ENCODE results near the gene RABGAP1L.
"Not testable (repeated sequence)": the region's sequence is repeated elsewhere in the genome, so short reads cannot be mapped to it uniquely, and the experiment has no call there.

The RABGAP1L gene

DNA sequence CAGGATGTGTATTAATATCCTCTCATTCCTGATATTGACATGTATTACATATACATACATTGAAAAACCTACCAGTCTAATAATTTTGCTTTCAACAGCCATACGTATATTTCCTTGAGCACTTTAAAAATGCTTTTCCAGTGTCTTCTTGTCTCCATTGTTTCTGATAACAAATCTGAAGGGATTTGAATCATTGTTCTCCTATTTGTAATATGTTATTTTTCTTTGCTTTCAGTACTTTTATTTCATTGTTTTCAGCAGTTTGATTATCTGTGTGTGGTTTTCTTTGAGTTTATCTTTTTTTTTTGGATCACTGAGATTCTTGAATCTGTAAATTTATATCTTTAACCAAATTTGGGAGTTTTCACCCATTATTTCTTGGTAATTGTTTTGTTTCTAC, 65.3 kb downstream of the RABGAP1L start:
- no peak overlapping the region for H3K27ac ChIP-seq
- TF ChIP-seq, protein P1, sequence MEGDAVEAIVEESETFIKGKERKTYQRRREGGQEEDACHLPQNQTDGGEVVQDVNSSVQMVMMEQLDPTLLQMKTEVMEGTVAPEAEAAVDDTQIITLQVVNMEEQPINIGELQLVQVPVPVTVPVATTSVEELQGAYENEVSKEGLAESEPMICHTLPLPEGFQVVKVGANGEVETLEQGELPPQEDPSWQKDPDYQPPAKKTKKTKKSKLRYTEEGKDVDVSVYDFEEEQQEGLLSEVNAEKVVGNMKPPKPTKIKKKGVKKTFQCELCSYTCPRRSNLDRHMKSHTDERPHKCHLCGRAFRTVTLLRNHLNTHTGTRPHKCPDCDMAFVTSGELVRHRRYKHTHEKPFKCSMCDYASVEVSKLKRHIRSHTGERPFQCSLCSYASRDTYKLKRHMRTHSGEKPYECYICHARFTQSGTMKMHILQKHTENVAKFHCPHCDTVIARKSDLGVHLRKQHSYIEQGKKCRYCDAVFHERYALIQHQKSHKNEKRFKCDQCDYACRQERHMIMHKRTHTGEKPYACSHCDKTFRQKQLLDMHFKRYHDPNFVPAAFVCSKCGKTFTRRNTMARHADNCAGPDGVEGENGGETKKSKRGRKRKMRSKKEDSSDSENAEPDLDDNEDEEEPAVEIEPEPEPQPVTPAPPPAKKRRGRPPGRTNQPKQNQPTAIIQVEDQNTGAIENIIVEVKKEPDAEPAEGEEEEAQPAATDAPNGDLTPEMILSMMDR (conservative IDR thresholded peaks at IDR 0.05; ENCODE audit: low read depth) = no peak
- POLR2A ChIA-PET (ENCODE audit: low non-redundant PET) = no interaction called here
- CTCF ChIA-PET = no interaction called here
- DNase-seq (ENCODE audit: low spot score) = no peak

DNA sequence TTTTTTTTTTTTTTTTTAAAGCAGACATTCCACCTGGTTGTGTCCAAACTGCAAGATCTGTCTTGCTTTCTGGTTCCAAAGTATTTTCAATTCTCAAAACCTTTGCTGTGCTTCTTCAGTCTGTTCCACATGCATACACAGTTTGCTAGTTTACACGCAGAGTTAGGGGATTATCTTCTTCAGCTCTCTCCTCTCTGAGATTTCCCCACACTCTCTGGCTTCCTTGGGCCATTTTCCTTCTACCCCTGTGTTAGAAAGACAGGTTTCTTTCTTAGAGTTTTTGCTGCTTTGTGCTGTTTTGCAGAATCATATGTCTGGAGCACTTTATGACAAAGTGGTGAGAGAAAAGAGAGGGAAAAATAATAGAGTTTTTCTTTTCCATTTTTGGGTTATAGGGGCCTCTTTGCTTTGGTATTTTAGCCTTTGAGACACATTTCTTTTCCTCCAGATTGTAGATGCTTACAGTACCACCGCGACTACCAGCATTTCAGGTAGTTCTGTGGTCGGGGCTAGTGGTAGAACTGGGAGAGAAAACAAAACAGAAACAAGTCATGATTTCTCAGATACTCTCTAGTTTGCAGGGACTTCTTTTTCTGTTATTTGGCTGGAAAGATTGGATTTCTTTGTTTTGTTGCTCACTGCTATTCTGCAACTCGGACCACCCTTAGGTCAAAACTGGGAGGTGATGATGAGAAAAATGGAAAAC, 66.3 kb downstream of the RABGAP1L start:
- DNase-seq (ENCODE audit: low spot score) = no peak
- POLR2A ChIA-PET (ENCODE audit: low non-redundant PET) = no interaction called here
- CTCF ChIA-PET = no interaction called here
- no peak overlapping the region for H3K27ac ChIP-seq
- TF ChIP-seq, protein P1 (conservative IDR thresholded peaks at IDR 0.05; ENCODE audit: low read depth) = no peak

DNA sequence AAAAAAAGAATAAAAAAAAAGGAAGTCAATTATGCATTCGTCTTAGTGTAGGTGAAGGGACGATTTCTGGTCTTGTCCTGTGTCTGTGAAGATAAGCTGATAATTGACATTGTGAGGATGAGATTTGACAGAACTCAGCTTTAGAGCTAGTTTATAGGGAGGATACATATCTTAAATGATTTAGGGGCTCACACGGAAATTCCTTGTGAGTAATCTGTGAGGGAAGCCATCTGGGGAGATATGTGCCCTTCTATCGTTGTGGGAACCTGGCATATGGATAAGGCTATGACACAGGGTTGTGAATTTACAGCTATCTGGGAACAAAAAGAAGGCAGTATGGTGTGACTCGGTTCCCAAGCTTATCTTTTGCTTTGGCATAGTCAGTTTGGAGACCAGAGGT, 71.1 kb downstream of the RABGAP1L start:
- TF ChIP-seq, protein P1 (conservative IDR thresholded peaks at IDR 0.05; ENCODE audit: low read depth) = no peak
- no peak for DNase-seq (ENCODE audit: low spot score)
- POLR2A ChIA-PET (ENCODE audit: low non-redundant PET) = no interaction called here
- no peak overlapping the region for H3K27ac ChIP-seq
- CTCF ChIA-PET = interaction anchor here (0.6 to 0.7 kb wide), 3 partner anchors 11 to 1252 kb away, joined by 3 read pairs; no protein-coding TSS in a partner anchor

DNA sequence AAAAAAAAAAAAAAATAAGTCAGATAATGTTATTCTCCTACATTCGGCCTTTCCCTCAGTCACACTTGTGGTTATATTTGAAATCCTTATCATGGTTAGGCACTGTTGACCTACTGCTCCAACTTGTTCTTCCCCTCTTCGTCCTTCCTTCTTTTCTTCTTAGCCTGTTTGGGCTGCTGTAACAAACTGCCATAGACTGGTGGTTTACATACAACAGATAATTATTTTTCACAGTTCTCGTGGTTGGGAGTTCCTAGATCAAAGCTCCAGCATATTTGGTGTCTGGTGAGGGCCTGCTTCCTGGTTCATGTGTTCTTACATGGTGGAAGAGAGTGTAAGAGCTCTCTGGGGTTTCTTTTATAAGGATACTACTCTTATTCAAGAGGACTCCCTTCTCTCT, 73.4 kb downstream of the RABGAP1L start:
- TF ChIP-seq, protein P1 (conservative IDR thresholded peaks at IDR 0.05; ENCODE audit: low read depth) = no peak
- CTCF ChIA-PET = no interaction called here
- DNase-seq (ENCODE audit: low spot score) = no peak
- H3K27ac ChIP-seq = no peak overlapping the region
- POLR2A ChIA-PET (ENCODE audit: low non-redundant PET) = no interaction called here

DNA sequence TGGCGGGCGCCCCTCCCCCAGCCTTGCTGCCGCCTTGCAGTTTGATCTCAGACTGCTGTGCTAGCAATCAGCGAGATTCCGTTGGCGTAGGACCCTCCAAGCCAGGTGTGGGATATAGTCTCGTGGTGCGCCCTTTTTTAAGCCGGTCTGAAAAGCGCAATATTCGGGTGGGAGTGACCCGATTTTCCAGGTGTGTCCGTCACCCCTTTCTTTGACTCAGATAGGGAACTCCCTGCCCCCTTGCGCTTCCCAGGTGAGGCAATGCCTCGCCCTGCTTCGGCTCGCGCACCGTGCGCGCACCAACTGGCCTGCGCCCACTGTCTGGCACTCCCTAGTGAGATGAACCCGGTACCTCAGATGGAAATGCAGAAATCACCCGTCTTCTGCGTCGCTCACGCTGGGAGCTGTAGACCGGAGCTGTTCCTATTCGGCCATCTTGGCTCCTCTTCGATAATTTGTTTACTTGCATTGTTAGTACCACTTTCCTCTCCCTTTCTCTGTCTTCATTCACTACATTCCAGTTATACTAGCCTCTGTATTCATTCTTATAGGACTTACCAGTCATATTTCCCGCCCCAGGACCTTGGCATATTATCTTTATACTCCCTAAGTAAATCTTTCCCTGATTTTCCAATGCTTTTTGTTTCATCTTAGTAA, 79.7 kb downstream of the RABGAP1L start:
- POLR2A ChIA-PET (ENCODE audit: low non-redundant PET) = not testable (repeated sequence)
- CTCF ChIA-PET = interaction anchor here (0.7 kb wide), 1 partner anchor 77 kb away, joined by 4 read pairs; no protein-coding TSS in a partner anchor

DNA sequence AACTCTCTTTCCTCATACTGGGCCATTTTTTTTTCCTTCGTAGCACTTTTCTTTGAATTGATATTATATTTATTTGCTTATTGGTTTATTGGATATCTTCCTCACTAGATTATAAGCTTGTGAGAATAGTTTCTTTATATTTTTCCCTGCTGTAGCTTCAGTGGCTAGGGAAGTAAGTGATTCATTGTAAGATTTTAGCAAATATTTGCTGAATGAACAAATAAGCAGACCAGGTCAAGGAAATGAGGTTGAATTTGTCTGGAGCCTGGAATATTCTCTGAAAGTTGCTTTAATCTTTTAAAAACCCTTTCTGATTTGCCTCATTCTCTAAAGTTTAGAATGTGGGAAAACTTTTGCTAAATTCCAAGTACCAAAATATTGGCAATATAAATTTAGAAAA, 80.2 kb downstream of the RABGAP1L start:
- CTCF ChIA-PET = interaction anchor here (0.6 to 1.0 kb wide), 4 partner anchors 10 to 144 kb away, joined by 3 to 5 read pairs (median 4); no protein-coding TSS in a partner anchor
- TF ChIP-seq, protein P1 (conservative IDR thresholded peaks at IDR 0.05; ENCODE audit: low read depth) = no peak
- no peak for DNase-seq (ENCODE audit: low spot score)
- H3K27ac ChIP-seq = peak overlapping the region; percentile 93
- POLR2A ChIA-PET (ENCODE audit: low non-redundant PET) = no interaction called here

More for the DNA sequence above, 79.7 kb downstream of the RABGAP1L start:
- not testable (repeated sequence) for DNase-seq (ENCODE audit: low spot score)
- peak overlapping the region; percentile 93 for H3K27ac ChIP-seq

DNA sequence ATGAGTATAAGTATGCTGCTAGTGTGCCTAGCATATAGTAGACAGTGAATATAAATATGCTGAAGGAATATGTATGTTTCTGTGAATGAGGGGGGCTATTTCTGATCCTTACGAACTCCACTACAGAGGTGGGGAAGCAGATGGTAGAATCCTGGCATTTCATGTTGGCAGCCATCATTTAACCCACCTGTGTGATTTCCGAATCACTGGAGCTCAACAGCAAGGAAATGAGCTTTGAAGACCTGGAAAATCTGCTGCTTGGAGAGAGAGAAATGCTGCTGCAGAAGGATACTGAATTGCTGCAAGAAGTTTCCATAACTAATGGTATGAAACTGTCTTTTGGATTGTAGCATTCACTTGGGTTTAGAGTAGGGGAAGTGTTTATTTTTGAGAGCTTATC, 83.5 kb downstream of the RABGAP1L start:
- TF ChIP-seq, protein P1 (conservative IDR thresholded peaks at IDR 0.05; ENCODE audit: low read depth) = no peak
- DNase-seq (ENCODE audit: low spot score) = no peak
- ChIA-PET POLR2A (ENCODE audit: low non-redundant PET) (no interaction called here), CTCF (interaction anchor here (0.6 to 0.7 kb wide), 3 partner anchors 33 to 1053 kb away, joined by 3 read pairs; no protein-coding TSS in a partner anchor)
- H3K27ac ChIP-seq = no peak overlapping the region

All from RWPE1 (cell line).